ENCODE data around the gene NAV1. TPM values are rescaled to one million over a fixed set of nuclear protein-coding genes. Genes with fewer than 3 reads are reported as not detected.

NAV1 gene
- total and polyA plus RNA-seq, 10 donors = 1.1 to 37.2 (median 20.3) TPM

DNA sequence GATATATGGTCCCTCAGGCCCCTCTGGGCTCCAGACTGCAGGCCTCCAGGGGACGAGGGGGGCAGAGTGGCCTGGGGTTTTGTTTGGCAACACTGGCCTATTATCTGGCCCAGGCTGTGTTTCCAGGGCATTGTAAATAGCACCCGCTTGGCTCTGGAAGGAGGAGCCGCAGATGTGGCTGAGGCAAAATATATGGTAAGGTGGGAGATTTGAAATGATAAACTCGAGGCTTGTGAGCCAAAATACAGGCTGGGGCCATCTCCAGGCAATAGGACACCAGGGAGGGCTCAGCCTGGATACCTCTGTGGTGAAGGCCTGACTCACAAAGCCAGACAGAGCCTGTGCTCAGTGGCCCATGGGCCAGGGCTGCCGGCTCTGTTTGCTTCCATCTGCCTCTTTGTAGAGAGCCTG lies 14.0 kb downstream of the NAV1 start:
- intact Hi-C loops (cut with DNase I; ENCODE audit: low total_unique reads) = no loop called here

DNA sequence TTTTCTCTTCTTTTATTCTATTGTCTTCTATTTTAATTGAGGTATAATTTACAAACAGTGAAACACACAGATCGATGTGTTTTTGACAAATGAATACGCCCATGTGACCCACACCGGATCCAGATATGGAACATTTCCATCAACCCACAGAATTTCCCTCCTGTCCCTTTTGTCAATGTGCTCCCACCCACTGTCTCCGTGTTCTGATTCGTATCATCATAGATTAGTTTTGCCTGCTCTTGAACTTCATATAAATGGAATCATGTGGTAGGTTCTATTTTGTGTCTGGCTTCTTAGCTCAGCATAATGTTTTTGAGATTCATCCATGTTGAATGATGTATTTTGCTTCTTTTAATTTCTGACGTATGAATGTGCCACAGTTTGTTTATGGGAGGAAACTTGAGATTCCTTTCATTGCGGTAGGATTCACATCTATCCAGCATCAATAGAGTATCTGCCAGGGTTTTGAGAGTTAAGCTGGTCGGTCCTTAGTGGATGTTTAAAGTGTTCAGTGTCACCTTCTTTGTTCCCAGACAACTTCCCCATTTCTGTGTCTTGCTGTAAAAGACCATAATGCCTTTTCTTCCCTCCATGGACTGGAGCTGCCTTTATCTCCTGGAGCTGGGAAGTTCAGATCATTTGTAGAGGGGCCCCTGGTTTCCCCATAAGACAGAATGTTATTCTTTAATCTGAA lies 14.7 kb downstream of the NAV1 start:
- Histone ChIP-seq H3K9me3 (no peaks in the 10 kb centered on the region), H3K27me3 (replicated peaks in 1 of 7) (peaks cover 0 to 6% (median 0%) of the 10 kb centered on the region in 7 donors), H3K4me1 (peaks cover 0 to 34% (median 3%) of the 10 kb centered on the region in 6 donors), H3K36me3 (no peaks in the 10 kb centered on the region), H3K27ac (no peak overlapping the region), H3K4me3 (no peak overlapping the region)
- intact Hi-C loops (cut with DNase I; ENCODE audit: low total_unique reads) = no loop called here
- WGBS, 5 donors = 62 to 79% (median 66%) methylated on average over 8 of the region's 8 CpGs
- no peak for DNase-seq
- no peak for TF ChIP-seq POLR2A (IDR thresholded peaks at IDR 0.05)
- TF ChIP-seq, protein P1, sequence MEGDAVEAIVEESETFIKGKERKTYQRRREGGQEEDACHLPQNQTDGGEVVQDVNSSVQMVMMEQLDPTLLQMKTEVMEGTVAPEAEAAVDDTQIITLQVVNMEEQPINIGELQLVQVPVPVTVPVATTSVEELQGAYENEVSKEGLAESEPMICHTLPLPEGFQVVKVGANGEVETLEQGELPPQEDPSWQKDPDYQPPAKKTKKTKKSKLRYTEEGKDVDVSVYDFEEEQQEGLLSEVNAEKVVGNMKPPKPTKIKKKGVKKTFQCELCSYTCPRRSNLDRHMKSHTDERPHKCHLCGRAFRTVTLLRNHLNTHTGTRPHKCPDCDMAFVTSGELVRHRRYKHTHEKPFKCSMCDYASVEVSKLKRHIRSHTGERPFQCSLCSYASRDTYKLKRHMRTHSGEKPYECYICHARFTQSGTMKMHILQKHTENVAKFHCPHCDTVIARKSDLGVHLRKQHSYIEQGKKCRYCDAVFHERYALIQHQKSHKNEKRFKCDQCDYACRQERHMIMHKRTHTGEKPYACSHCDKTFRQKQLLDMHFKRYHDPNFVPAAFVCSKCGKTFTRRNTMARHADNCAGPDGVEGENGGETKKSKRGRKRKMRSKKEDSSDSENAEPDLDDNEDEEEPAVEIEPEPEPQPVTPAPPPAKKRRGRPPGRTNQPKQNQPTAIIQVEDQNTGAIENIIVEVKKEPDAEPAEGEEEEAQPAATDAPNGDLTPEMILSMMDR (IDR thresholded peaks at IDR 0.05 in 8 of 11, conservative IDR thresholded peaks at IDR 0.05 in 3 of 11) = no peak
- TF ChIP-seq POLR2AphosphoS5 (IDR thresholded peaks at IDR 0.05) = no peak

More for the DNA sequence above, 14.0 kb downstream of the NAV1 start:
- TF ChIP-seq POLR2A (IDR thresholded peaks at IDR 0.05) = no peak
- TF ChIP-seq POLR2AphosphoS5 (IDR thresholded peaks at IDR 0.05) = no peak
- TF ChIP-seq, protein P1 (IDR thresholded peaks at IDR 0.05 in 8 of 11, conservative IDR thresholded peaks at IDR 0.05 in 3 of 11) = no peak
- 69 to 92% (median 84%) methylated on average over 5 of the region's 5 CpGs for WGBS, 5 donors
- Histone ChIP-seq H3K36me3 (no peaks in the 10 kb centered on the region), H3K4me3 (no peak overlapping the region), H3K4me1 (peaks cover 0 to 31% (median 3%) of the 10 kb centered on the region in 6 donors), H3K27ac (no peak overlapping the region), H3K9me3 (no peaks in the 10 kb centered on the region), H3K27me3 (replicated peaks in 1 of 7) (no peaks in the 10 kb centered on the region)
- no peak for DNase-seq

DNA sequence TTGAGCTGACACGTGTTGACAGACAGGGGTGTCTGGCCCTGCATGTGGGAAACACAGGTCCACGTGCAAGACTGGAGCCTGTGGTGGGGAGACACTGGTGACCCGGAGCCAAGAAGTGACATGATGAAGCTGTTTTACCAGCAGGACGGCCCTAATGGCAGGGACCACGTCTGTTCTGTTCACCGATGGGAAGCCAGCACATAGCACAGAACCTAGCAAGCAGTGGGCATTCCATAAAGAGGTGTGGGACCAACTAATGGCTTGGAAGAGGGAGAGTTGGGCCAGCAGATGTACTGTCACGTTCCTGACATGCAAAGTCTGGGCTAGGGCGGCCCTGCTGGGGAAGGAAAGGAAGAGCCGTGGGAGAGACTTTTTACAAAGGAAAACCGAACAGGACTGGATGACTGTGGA lies 15.3 kb downstream of the NAV1 start:
- DNase-seq = no peak
- Histone ChIP-seq H3K9me3 (no peaks in the 10 kb centered on the region), H3K4me1 (peaks cover 0 to 35% (median 3%) of the 10 kb centered on the region in 6 donors), H3K27ac (no peak overlapping the region), H3K27me3 (replicated peaks in 1 of 7) (peaks cover 0 to 8% (median 0%) of the 10 kb centered on the region in 7 donors), H3K4me3 (no peak overlapping the region), H3K36me3 (no peaks in the 10 kb centered on the region)
- 59 to 70% (median 62%) methylated on average over 10 of the region's 10 CpGs for WGBS, 5 donors
- TF ChIP-seq POLR2A (IDR thresholded peaks at IDR 0.05) (no peak), POLR2AphosphoS5 (IDR thresholded peaks at IDR 0.05) (no peak)
- TF ChIP-seq, protein P1 (IDR thresholded peaks at IDR 0.05 in 8 of 11, conservative IDR thresholded peaks at IDR 0.05 in 3 of 11) = no peak
- intact Hi-C loops (cut with DNase I; ENCODE audit: low total_unique reads) = no loop called here

DNA sequence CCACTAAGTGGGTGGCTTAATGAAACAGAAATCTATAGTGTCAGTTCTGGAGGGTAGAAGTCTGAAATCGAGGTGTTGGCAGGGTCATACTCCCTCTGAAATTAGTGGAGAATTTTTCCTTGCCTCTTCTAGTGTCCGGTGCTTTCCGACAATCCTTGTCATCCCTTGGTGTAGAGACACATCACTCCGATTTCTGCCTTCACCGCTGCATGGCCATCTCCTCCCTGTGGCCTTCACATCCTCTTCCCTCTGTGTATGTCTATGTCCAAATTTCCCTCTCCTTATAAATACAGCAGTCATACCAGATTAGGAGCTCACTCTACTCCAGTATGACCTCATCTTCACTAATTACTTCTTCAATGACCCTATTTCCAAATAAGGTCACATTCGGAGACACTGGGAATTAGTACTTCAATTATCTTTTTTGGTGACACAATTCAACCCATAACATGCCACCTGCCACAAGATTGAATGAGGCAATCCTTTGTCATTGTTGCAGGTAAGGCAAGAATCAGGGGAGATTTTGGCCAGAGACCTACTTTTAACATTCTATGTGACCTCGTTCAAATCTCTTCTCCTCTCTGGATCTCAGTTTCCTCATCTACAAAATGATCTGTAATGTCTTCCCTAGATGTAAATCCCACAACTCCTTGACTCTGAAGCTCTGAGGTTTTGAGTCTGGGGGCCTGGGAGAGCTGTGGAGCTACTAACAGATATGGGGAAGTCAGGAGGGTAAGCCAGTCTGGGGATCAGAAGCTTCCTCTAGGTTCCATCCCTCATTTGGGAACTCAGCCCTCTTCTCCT lies 16.1 kb downstream of the NAV1 start:
- Histone ChIP-seq H3K4me1 (peaks cover 0 to 43% (median 10%) of the 10 kb centered on the region in 6 donors), H3K36me3 (no peaks in the 10 kb centered on the region), H3K27me3 (replicated peaks in 1 of 7) (peaks cover 0 to 8% (median 0%) of the 10 kb centered on the region in 7 donors), H3K27ac (no peak overlapping the region), H3K4me3 (no peak overlapping the region), H3K9me3 (no peaks in the 10 kb centered on the region)
- 77 to 87% (median 85%) methylated on average over 7 of the region's 7 CpGs for WGBS, 5 donors
- TF ChIP-seq POLR2AphosphoS5 (IDR thresholded peaks at IDR 0.05) (no peak), POLR2A (IDR thresholded peaks at IDR 0.05) (no peak)
- TF ChIP-seq, protein P1 (IDR thresholded peaks at IDR 0.05 in 8 of 11, conservative IDR thresholded peaks at IDR 0.05 in 3 of 11) = no peak
- no peak for DNase-seq
- intact Hi-C loops (cut with DNase I; ENCODE audit: low total_unique reads) = loop anchor here (5.0 kb wide), 2 partner anchors 147 to 237 kb away; no protein-coding TSS in a partner anchor

All from spleen (tissue), 11 donors.